Endometrium (tissue), 2 donors: ENCODE results near the gene FBXL19.

Experiments used
- FAIRE-seq: peaks from 2 replicates; lab custom pipeline; 2012; peaks lifted over from hg19 to GRCh38; lab: Jason Lieb, UNC
- donor health status: control.
- donor health status: control.

Gene FBXL19

GRCh38 chr16:30947541-30947858 lies 24.1 kb downstream of the FBXL19 start:
- no peak for FAIRE-seq

- FAIRE-seq, result no peak
These were observed 24.7 kb downstream of the FBXL19 start for GRCh38 chr16:30947859-30948666.

GRCh38 chr16:30948667-30949649 lies 25.6 kb downstream of the FBXL19 start, which contains the start of gene ORAI3:
TSS of gene ORAI3 (plus strand) at chr16:30949068. CDS start at chr16:30949290, 222 bp downstream.
- no peak for FAIRE-seq

GRCh38 chr16:30949650-30950515 lies 26.5 kb downstream of the FBXL19 start:
- no peak for FAIRE-seq

GRCh38 chr16:30950516-30951065 lies 27.2 kb downstream of the FBXL19 start:
- FAIRE-seq, result no peak

GRCh38 chr16:30951193-30951592 lies 27.8 kb downstream of the FBXL19 start:
- FAIRE-seq, result no peak

- FAIRE-seq, result no peak
These were observed 28.4 kb downstream of the FBXL19 start for GRCh38 chr16:30951750-30952149.

- no peak for FAIRE-seq
These were observed 29.7 kb downstream of the FBXL19 start for GRCh38 chr16:30953111-30953510.

- no peak for FAIRE-seq
These were observed 30.2 kb downstream of the FBXL19 start for GRCh38 chr16:30953511-30954124.

GRCh38 chr16:30954993-30955392 lies 31.6 kb downstream of the FBXL19 start:
- no peak for FAIRE-seq

- no peak for FAIRE-seq
These were observed 33.5 kb downstream of the FBXL19 start for GRCh38 chr16:30956601-30957455.

- FAIRE-seq, result peak; percentile 15
These were observed 34.2 kb downstream of the FBXL19 start, which contains the start of gene SETD1A for GRCh38 chr16:30957456-30958174. TSS of gene SETD1A (plus strand) at chr16:30957754. CDS start at chr16:30958732, 978 bp downstream.

GRCh38 chr16:30958175-30959079 lies 35.1 kb downstream of the FBXL19 start:
- FAIRE-seq, result no peak

GRCh38 chr16:30961384-30961783 lies 38.0 kb downstream of the FBXL19 start:
- FAIRE-seq, result no peak

GRCh38 chr16:30963925-30964511 lies 40.6 kb downstream of the FBXL19 start:
- no peak for FAIRE-seq

- FAIRE-seq, result no peak
These were observed 41.3 kb downstream of the FBXL19 start for GRCh38 chr16:30964574-30965226.

GRCh38 chr16:30965436-30965835 lies 42.1 kb downstream of the FBXL19 start:
- no peak for FAIRE-seq
